Skeletal muscle satellite cell (primary cell): Measurements from ENCODE around the gene BCL2L13.

ENCODE experiments used
- H3K27me3 ChIP-seq: 2 replicates; pipeline ENCODE4 v1.7.0; 2013; ENCODE audit warnings: low read length; ENCODE audit not compliant: control insufficient read depth, insufficient read depth
- H3K36me3 ChIP-seq: 2 replicates; pipeline ENCODE4 v1.7.0; 2013; ENCODE audit warnings: mild to moderate bottlenecking, control low read depth, low read length; ENCODE audit not compliant: insufficient read depth
- H3K4me1 ChIP-seq: 2 replicates; pipeline ENCODE4 v1.7.0; 2013; ENCODE audit warnings: low read length; ENCODE audit not compliant: control insufficient read depth, insufficient read depth
- H3K4me2 ChIP-seq: 2 replicates; pipeline ENCODE4 v1.7.0; 2013; ENCODE audit warnings: mild to moderate bottlenecking, low read length
- H3K4me3 ChIP-seq: 2 replicates; pipeline ENCODE4 v1.7.0; 2013; ENCODE audit warnings: low read length
- H3K9ac ChIP-seq: 2 replicates; pipeline ENCODE4 v1.7.0; 2013; ENCODE audit warnings: mild to moderate bottlenecking, low read depth, low read length, moderate library complexity
- H3K9me3 ChIP-seq: replicated peaks from 2 replicates; pipeline ENCODE4 v1.7.0; 2013; ENCODE audit warnings: mild to moderate bottlenecking, control low read depth, low read length

The BCL2L13 gene

DNA sequence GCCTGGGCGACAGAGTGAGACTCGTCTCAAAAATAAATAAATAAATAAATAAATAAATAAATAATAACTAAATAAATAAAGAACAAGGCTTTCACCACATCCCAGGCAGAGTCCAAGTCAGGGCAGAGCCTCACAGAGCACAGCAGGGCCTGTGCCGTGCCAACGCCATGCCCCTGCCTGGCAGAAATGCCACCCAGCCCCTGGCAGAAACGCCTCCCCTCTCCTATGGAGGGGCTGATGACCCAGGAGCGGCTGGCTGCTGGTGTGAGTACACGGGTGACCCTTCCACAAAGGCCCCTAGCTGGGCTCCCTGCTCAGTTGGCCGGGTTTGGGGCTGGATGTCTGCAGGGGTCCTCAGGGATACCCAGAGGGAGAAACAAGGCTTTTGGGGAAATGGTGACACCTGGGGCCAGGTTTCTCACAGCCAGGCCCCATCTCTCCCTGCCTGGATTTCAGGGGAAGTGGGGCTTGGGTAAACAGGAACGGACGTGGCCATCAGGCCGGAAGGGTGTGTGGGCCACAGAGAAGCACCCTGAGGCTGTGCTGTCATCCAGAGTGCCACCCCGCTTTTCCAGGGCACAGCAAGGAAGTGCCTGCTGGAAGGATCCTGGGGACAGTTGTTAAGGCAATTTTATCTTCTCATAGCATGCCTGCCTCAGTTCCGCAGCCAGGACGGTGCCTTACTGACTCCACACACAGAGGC lies 130.6 kb downstream of the BCL2L13 start:
- no peaks in the 10 kb centered on the region for H3K36me3 ChIP-seq
- H3K9ac ChIP-seq, result no peak overlapping the region
- H3K9me3 ChIP-seq, result no peaks in the 10 kb centered on the region
- H3K4me1 ChIP-seq, result peaks cover 24% of the 10 kb centered on the region
- no peaks in the 10 kb centered on the region for H3K27me3 ChIP-seq
- no peak overlapping the region for H3K4me2 ChIP-seq
- H3K4me3 ChIP-seq, result no peak overlapping the region

DNA sequence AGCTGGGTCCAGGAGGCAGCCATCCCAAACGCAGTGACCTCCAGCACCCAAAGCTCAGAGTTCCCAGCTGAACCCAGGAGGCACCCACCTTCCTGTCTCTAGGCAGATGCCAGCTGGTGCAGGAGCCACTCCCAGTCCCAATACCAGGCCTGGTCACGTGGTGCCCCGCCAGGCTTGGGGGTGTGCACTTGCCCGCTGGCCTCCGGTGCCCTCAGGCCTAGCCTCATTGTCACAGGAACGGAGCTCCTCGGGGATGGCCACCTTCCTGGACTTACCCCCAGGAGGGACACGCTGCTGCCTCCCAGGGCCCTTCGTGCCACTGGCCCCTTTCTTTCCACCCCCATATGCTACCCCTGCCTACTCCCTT lies 131.1 kb downstream of the BCL2L13 start:
- no peak overlapping the region for H3K9ac ChIP-seq
- H3K36me3 ChIP-seq, result no peaks in the 10 kb centered on the region
- no peaks in the 10 kb centered on the region for H3K27me3 ChIP-seq
- H3K4me2 ChIP-seq, result no peak overlapping the region
- no peak overlapping the region for H3K4me3 ChIP-seq
- no peaks in the 10 kb centered on the region for H3K9me3 ChIP-seq
- H3K4me1 ChIP-seq, result peaks cover 24% of the 10 kb centered on the region

DNA sequence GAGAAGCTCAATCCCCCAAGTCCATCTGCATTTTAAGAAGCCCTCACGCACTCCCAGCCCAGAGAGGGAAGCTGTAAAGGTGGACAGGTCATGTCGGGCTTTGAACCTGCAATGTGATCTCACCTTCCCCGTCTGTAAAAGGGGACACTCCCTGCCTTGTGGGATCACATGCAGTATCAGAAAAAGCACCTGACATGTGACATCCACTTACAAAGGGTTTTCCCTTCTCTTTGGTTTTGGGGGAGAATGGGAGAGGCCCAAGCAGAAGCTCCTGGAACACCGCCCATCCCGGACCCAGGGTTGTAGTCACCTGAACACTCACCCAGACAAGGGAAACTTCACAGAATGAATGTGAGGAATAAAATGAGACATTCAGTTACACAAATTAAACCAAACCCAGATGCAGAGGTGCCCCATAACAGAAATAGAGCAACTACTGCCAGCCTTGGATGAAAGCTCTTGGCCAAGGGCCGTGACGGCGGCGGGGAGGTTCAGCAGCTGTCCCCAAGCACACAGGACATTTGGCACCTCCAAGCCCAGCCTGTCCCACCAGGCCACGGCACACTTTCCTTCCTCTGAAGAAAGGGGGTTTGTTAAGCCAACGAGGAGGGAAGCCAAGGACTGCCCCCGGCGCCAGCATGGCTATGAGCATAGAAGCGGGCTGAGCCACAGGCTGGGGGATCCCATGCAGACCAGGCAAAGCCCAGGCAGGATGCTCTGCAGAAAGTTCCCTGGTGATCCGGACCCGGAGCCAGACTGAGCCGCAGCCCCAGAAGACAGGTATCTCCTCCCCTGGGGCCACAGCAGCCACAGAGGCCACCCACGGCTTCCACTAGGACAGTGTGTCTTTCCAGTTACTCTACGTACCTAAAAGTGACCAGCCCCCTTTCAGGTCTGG lies 131.9 kb downstream of the BCL2L13 start:
- Histone ChIP-seq H3K4me1 (peaks cover 24% of the 10 kb centered on the region), H3K27me3 (no peaks in the 10 kb centered on the region), H3K9ac (no peak overlapping the region), H3K9me3 (no peaks in the 10 kb centered on the region), H3K4me3 (no peak overlapping the region), H3K36me3 (no peaks in the 10 kb centered on the region), H3K4me2 (peak overlapping the region; percentile 11)

DNA sequence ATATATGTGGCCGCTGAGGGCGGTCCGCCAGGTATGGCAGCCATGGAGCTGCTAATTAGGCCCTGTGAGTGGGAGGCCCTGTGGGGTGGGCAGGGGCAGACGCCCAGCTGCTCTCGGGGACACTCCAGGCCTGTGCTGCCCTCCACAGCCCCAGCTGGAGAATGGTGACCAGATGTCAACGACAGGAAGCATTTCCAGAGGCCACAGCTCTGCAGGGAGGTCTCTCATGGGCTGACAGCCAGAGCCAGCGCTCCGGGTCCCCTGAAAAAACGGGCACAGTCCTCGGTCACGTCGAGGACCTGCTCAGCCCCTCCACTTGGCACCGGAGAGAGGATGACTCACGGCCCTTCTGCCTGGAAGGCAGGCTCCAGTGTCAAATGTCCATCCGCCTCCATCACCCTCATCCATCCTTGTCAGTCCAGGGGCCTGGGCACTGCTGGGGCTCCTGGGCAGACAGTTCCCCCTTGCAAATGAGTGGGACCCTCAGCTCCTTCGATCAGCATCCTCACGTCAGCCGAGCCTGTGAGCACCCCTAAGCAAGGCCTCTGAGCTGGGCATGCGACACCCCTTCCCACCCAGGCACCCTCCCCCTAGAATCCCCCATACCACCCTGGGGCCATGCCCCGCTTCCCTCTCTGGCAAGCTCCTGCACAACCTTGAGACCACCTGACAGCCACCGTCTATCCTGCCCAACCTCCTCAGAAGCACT lies 133.8 kb downstream of the BCL2L13 start:
- Histone ChIP-seq H3K4me3 (peak overlapping the region; percentile 73), H3K4me2 (peak overlapping the region; percentile 96), H3K9me3 (no peaks in the 10 kb centered on the region), H3K36me3 (no peaks in the 10 kb centered on the region), H3K4me1 (peaks cover 24% of the 10 kb centered on the region), H3K9ac (no peak overlapping the region), H3K27me3 (no peaks in the 10 kb centered on the region)

DNA sequence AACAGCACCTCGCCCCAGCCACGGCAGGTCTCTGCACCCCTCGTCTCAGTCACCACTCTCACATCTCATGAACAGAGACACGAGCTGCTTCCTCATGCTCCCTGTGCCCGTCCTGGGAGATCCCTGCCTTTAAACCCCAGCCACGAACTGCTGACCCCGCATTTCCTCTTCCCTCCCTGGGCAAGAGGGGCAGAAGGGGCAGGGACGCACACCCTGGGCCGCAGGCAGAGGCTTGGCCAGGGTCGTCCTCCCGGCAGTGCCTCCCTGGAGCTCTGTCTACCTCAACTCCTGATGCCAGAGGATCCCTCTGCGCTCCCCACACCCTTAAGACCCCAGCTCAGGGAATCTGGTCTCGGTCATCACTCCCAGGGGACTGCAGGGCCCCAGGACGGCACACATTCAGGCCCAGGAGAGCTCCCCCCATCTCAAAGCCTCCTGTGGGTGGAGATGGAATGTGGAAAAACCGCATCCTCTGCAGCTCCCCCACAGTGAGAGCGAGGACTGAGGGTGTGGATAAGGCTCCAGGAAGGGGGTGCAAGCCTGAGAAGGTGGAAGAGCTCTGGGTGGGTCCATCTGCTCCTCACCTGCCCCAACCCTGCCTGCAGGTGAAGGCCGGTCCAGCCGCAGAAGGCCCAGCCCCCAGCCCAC lies 134.5 kb downstream of the BCL2L13 start:
- H3K27me3 ChIP-seq, result no peaks in the 10 kb centered on the region
- H3K4me2 ChIP-seq, result peak overlapping the region; percentile 96
- H3K4me3 ChIP-seq, result peak overlapping the region; percentile 73
- no peaks in the 10 kb centered on the region for H3K9me3 ChIP-seq
- peak overlapping the region; percentile 81 for H3K9ac ChIP-seq
- H3K4me1 ChIP-seq, result peaks cover 24% of the 10 kb centered on the region
- no peaks in the 10 kb centered on the region for H3K36me3 ChIP-seq

DNA sequence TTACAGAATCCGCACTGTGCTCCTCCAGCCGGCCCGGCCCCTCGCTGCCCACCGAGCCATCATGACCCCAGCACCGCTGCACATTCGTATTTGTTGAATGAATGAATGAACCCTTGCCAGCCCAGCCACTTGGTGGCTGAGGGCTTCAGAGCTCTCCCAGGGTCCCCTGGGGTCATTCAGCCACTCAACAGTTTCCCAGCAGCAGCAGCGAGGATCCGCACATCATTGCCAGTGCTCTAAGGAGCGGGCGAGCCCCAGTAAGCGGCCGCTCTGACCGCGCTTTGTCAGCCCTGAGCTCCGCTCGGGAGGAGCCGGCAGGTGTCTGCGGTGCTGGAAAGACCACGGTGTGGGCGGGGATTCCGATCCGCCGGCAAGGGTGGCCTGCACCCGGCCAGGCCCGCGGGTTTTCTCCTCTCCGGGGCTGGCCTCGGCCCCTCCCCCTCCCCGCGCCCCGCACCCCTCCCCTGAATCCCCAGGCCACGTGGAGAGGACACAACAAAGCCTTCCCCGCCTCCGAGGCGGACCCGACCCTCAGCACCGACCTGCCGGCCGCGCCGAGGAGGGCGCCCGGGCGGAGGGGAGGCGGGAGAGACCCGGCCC lies 135.1 kb downstream of the BCL2L13 start:
- Histone ChIP-seq H3K4me3 (peak overlapping the region; percentile 73), H3K4me1 (peaks cover 24% of the 10 kb centered on the region), H3K9me3 (no peaks in the 10 kb centered on the region), H3K4me2 (peak overlapping the region; percentile 96), H3K36me3 (no peaks in the 10 kb centered on the region), H3K27me3 (no peaks in the 10 kb centered on the region), H3K9ac (peak overlapping the region; percentile 81)

DNA sequence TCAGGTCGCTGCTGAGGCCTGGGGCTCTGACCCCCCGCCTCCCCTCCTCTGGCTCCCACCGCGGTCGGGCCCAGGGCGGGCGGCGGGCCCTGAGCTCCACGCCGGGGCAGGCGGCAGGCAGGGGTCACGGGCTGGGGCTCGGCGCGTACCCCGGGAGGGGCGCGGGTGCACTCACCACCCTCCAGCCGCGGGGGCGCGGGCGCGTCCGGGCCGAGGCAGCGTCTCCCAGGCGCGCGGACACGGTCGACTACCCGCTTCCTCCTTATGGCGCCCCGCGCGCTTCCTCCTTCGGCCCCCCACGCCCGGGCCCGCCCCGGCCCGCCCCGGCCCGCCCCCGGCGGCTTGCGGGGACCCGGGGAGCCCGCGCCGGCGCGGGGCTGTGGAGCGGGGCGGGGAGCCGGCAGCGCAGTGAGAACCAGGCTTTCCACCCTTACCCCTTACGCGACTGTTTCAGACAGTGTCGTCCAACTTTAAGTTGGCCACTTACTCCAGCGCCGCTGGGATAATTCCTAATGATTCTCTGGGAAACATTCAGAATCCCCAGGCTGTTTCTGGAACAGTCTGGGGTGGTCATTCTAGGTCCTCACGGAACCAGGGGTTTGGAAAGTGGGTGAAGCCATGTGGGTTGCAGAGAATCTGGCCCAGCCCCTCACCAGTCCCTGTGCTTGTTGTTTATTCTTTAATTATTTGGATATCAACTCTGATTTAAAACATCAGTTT lies 135.8 kb downstream of the BCL2L13 start, which contains the start of gene BID:
BID (minus strand) TSS at position 264 of the 720 bp plus-strand sequence. CDS start 24,353 bp downstream, outside the sequence.
- peak within 1 kb of the TSS; percentile 73 for H3K4me3 ChIP-seq
- H3K27me3 ChIP-seq, result no peaks in the 10 kb centered on the region
- H3K4me1 ChIP-seq, result peaks cover 24% of the 10 kb centered on the region
- H3K9ac ChIP-seq, result peak within 1 kb of the TSS; percentile 81
- no peaks in the 10 kb centered on the region for H3K9me3 ChIP-seq
- no peaks in the 10 kb centered on the region for H3K36me3 ChIP-seq
- H3K4me2 ChIP-seq, result peak within 1 kb of the TSS; percentile 96

DNA sequence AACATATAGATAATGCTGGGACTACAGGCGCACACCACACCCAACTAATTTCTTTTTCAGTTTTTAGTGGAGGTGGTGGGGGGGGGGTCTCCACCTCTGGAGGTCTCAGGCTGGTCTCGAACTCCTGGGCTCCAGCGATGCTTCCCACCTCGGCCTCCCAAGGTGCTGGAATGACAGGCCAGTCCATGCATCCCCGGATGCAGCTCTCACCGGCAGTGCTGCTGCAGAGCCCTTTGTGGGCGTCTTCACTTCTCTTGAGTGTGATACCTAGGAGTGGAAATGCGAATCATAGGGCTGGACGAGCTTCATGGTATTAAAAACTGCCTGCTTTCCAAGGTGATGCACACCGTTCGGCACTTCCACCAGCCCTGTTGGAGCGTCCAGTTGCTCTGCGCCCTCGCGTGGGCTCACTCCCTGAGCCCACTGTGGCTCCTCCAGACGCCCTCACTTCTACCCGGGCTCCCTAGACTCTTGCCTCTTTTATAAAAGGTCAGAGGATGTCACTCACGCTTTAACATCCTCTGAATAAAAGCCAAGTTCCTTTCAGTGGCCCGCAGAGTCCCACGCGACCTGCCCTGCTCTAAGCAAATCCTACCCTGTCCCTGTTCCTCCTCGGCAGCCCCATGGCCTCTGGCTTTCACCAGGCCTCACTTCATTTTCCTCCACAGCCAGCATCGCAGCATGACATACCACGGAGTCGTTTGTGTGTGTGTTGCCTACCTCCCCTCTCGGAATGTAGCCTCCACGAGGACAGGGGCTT lies 136.5 kb downstream of the BCL2L13 start:
- Histone ChIP-seq H3K4me1 (peaks cover 24% of the 10 kb centered on the region), H3K9ac (no peak overlapping the region), H3K9me3 (no peaks in the 10 kb centered on the region), H3K27me3 (no peaks in the 10 kb centered on the region), H3K4me3 (no peak overlapping the region), H3K36me3 (no peaks in the 10 kb centered on the region), H3K4me2 (peak overlapping the region; percentile 96)

DNA sequence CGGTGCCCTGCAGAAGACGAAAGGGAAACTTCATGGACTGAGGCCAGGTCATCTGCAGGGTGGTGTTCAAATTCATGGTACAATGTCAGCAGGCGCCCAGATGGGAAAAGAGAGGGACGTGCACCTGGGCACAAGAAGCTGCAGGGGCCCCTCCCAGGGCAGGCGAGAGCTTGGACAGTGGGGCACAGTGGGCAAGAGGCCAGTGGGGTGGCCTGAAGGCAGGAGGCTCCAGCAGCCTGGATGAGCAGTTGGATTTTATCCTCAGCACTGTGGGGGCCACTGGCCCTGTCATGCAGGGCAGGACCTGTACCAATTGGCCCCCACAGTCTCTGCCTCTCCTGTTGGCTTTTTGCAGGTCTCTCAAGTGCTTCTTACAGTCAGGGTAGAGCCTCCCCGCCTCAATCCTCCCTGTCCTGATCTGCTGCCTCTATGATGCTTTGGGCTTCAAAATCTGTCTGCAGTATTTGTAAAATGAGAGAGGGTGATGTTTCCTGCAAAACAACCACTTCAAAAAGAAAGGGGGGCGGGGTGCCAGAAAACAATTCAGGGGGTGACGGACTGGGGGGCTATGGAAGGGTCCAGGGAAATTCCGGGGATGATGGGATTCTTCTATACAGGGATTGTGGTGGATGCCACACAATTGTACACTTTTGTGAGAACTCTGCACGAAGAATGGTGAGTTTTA lies 137.4 kb downstream of the BCL2L13 start:
- no peaks in the 10 kb centered on the region for H3K27me3 ChIP-seq
- no peaks in the 10 kb centered on the region for H3K36me3 ChIP-seq
- H3K9ac ChIP-seq, result no peak overlapping the region
- peaks cover 25% of the 10 kb centered on the region for H3K4me1 ChIP-seq
- no peak overlapping the region for H3K4me2 ChIP-seq
- no peak overlapping the region for H3K4me3 ChIP-seq
- H3K9me3 ChIP-seq, result no peaks in the 10 kb centered on the region
